HepG2 (cell line): ENCODE data around the gene SPAAR. TPM values are rescaled to one million over a fixed set of nuclear protein-coding genes. Genes with fewer than 3 reads are reported as not detected.
A peak's percentile ranks its signal among the peaks of the same experiment; 100 is the strongest.

Experiments
- MTF1 ChIP-seq: sonication (generic); formaldehyde crosslinking; IDR thresholded peaks from 2 replicates; pipeline ENCODE4 v1.5.0; 2020; ENCODE audit warnings: missing genetic modification reagents
- POLR2G ChIP-seq: fragments of 200-400 bp; formaldehyde crosslinking; IDR thresholded peaks from 2 replicates; pipeline ENCODE4 v1.6.1; 2018; ENCODE audit warnings: mild to moderate bottlenecking, low read depth, low read length, moderate library complexity
- RXRB ChIP-seq: IDR thresholded peaks from 2 replicates; pipeline ENCODE4 v1.6.1; 2016; ENCODE audit warnings: borderline replicate concordance, missing genetic modification reagents, missing compliant biosample characterization
- SETDB1 ChIP-seq: sonication (generic); formaldehyde crosslinking; IDR thresholded peaks from 2 replicates; pipeline ENCODE4 v1.5.1; 2020; ENCODE audit warnings: missing genetic modification reagents, mild to moderate bottlenecking, borderline replicate concordance
- TGIF2 ChIP-seq: IDR thresholded peaks from 2 replicates; pipeline ENCODE4 v1.6.1; 2016; ENCODE audit warnings: control low read depth, missing compliant biosample characterization
- ZNF33B ChIP-seq: sonication (generic); formaldehyde crosslinking; IDR thresholded peaks from 2 replicates; pipeline ENCODE4 v1.5.1; 2020; ENCODE audit warnings: mild to moderate bottlenecking, missing genetic modification reagents
- polyA plus RNA-seq, 8 experiments: library from polyadenylated mRNA; depleted of rRNA in 3 of 8; stranded (reverse) in 7 of 8; unstranded in 1 of 8; fragments of >200 nt; fragmentation: Illumina TruSeq in 4 of 8; extraction: Trizol in 4 of 8; gene quantifications; 2 replicates each; pipeline versions ENCODE4 v1.2.1 to v1.2.3, GENCODE V29; 2011 to 2016; ENCODE audit warnings: low read depth in 4 of 8, missing spikeins in 1 of 8, mixed read lengths in 1 of 8; ENCODE audit not compliant: insufficient read depth in 1 of 8
- total RNA-seq, 5 experiments: library from RNA; depleted of rRNA; stranded (reverse); fragments of >200 nt; fragmentation: Illumina TruSeq; extraction: Trizol; gene quantifications; 2 replicates each; pipeline ENCODE4 v1.2.3, GENCODE V29; 2016; ENCODE audit warnings: low read depth in 1 of 5
- TF ChIP-seq, protein P1 (sequence below): sonication (generic); formaldehyde crosslinking; IDR thresholded peaks from 2 replicates; pipeline ENCODE4 v1.5.0; 2020; ENCODE audit warnings: mild to moderate bottlenecking, missing genetic modification reagents, borderline replicate concordance
- TF ChIP-seq, protein P2 (sequence below), 2 experiments: sonication (generic) in 1 of 2; formaldehyde crosslinking in 1 of 2; IDR thresholded peaks; 2 replicates each; pipeline versions ENCODE4 v1.4.0 to v1.6.1; 2018 to 2020; ENCODE audit warnings: missing genetic modification reagents in 2 of 2, borderline replicate concordance in 1 of 2, low read depth in 1 of 2, mild to moderate bottlenecking in 1 of 2, missing biosample characterization in 1 of 2

The SPAAR gene
- total and polyA plus RNA-seq, 2 of the 13 experiments (the other 11 are each of a cell fraction or from before 2014, with no cell fraction given) = 0.07 TPM; not detected in 1

DNA sequence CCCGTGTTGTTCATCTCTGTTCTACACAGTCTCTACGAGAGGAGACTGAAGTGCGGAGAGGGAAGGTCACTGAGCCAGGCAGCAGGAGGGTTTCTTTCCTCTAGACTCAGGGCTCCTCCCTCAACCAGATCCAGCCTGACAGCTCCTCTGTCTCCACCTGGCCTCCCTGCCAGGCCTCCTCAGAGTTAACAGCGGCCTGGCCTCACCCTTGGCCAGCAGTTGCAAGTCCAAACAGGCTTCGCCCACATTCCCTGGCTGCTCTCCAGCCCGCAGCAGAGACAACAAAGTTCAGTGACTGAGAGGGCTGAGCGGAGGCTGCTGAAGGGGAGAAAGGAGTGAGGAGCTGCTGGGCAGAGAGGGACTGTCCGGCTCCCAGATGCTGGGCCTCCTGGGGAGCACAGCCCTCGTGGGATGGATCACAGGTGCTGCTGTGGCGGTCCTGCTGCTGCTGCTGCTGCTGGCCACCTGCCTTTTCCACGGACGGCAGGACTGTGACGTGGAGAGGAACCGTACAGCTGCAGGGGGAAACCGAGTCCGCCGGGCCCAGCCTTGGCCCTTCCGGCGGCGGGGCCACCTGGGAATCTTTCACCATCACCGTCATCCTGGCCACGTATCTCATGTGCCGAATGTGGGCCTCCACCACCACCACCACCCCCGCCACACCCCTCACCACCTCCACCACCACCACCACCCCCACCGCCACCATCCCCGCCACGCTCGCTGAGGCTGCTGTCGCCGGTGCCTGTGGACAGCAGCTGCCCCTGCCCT, 3.2 kb upstream of the SPAAR start, which contains the start of gene HRCT1 (continued):
- TF ChIP-seq MTF1 (CRISPR knock-in tag) (no peak), SETDB1 (no peak), ZNF33B (CRISPR knock-in tag) (no peak), RXRB (peak; percentile 69; the same call in 1 of the 2 replicates), POLR2G (no peak), TGIF2 (no peak)
- TF ChIP-seq, protein P1, sequence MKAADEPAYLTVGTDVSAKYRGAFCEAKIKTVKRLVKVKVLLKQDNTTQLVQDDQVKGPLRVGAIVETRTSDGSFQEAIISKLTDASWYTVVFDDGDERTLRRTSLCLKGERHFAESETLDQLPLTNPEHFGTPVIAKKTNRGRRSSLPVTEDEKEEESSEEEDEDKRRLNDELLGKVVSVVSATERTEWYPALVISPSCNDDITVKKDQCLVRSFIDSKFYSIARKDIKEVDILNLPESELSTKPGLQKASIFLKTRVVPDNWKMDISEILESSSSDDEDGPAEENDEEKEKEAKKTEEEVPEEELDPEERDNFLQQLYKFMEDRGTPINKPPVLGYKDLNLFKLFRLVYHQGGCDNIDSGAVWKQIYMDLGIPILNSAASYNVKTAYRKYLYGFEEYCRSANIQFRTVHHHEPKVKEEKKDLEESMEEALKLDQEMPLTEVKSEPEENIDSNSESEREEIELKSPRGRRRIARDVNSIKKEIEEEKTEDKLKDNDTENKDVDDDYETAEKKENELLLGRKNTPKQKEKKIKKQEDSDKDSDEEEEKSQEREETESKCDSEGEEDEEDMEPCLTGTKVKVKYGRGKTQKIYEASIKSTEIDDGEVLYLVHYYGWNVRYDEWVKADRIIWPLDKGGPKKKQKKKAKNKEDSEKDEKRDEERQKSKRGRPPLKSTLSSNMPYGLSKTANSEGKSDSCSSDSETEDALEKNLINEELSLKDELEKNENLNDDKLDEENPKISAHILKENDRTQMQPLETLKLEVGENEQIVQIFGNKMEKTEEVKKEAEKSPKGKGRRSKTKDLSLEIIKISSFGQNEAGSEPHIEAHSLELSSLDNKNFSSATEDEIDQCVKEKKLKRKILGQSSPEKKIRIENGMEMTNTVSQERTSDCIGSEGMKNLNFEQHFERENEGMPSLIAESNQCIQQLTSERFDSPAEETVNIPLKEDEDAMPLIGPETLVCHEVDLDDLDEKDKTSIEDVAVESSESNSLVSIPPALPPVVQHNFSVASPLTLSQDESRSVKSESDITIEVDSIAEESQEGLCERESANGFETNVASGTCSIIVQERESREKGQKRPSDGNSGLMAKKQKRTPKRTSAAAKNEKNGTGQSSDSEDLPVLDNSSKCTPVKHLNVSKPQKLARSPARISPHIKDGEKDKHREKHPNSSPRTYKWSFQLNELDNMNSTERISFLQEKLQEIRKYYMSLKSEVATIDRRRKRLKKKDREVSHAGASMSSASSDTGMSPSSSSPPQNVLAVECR = peak; percentile 40; the same call in 1 of the 2 replicates
- TF ChIP-seq, protein P2, sequence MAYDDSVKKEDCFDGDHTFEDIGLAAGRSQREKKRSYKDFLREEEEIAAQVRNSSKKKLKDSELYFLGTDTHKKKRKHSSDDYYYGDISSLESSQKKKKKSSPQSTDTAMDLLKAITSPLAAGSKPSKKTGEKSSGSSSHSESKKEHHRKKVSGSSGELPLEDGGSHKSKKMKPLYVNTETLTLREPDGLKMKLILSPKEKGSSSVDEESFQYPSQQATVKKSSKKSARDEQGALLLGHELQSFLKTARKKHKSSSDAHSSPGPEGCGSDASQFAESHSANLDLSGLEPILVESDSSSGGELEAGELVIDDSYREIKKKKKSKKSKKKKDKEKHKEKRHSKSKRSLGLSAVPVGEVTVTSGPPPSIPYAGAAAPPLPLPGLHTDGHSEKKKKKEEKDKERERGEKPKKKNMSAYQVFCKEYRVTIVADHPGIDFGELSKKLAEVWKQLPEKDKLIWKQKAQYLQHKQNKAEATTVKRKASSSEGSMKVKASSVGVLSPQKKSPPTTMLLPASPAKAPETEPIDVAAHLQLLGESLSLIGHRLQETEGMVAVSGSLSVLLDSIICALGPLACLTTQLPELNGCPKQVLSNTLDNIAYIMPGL (CRISPR knock-in tag; IDR thresholded peaks at IDR 0.05; ENCODE audit: borderline replicate concordance in 1 of 2, low read depth in 1 of 2) = peak in 1 of 2 experiments; percentile 55; a peak in 1 of 4 replicates
- TF ChIP-seq, all 625 proteins: peak for 117
